HCT116 (cell line): ENCODE measurements around the gene C11orf98. TPM values are rescaled to one million over a fixed set of nuclear protein-coding genes. Genes with fewer than 3 reads are reported as not detected.

Experiments
- ATAC-seq: fragments of 200-7000 bp; cut with Tn5 transposase; 2 replicates; pipeline ENCODE4 v1.9.1; 2020; ENCODE audit warnings: mild to moderate bottlenecking, moderate library complexity
- BruUV-seq: library from RNA; stranded (reverse); fragments of 400-500 nt; replicated peaks from 2 replicates; lab custom pipeline; 2021; lab: Mats Ljungman, UMichigan
- CTCF ChIA-PET: fragments of 300-600 bp; sonication (Branson Sonifier 250); formaldehyde crosslinking; loops from one replicate; lab custom pipeline; 2021; ENCODE audit warnings: antibody characterized with exemption; lab: Charles Lee
- POLR2A ChIA-PET: fragments of 300-600, 350-600 bp; sonication (Branson Sonifier 250); formaldehyde crosslinking; loops from one replicate; lab custom pipeline; 2021; ENCODE audit warnings: antibody characterized with exemption; lab: Charles Lee
- RAD21 ChIA-PET, 2 experiments: fragments of 300-600 bp; sonication (Branson Sonifier 250); formaldehyde crosslinking; loops; one replicate each; lab custom pipeline; 2023; ENCODE audit warnings: low total read pairs in 2 of 2; ENCODE audit not compliant: uncharacterized antibody in 2 of 2, unreplicated experiment in 2 of 2, low non-redundant PET in 1 of 2; lab: Charles Lee
- DNase-seq: peaks from one replicate; pipeline ENCODE4 v3.0.0-alpha.2; 2010; ENCODE audit warnings: low read depth, low spot score
- H2AFZ ChIP-seq: fragments of 200-600 bp; shearing (Covaris generic), sonication (generic); 2 replicates; pipeline ENCODE4 v1.6.1; 2017; ENCODE audit warnings: low read depth, mixed run types, mixed read lengths, antibody characterized with exemption, low read length; ENCODE audit not compliant: poor library complexity, severe bottlenecking
- H3K27ac ChIP-seq: 2 replicates; pipeline ENCODE4 v1.5.1; 2012; ENCODE audit warnings: low read depth, low read length
- H3K27me3 ChIP-seq: fragments of 200-600 bp; sonication (generic); 2 replicates; pipeline ENCODE4 v1.6.1; 2016; ENCODE audit warnings: mixed run types, low read length, mixed read lengths; ENCODE audit not compliant: insufficient read depth
- H3K36me3 ChIP-seq, 2 experiments: fragments of 200-500 bp in 1 of 2; fragments of 200-600 bp in 1 of 2; sonication (Bioruptor generic) in 1 of 2; sonication (generic) in 1 of 2; 2 replicates each; pipeline versions ENCODE4 v1.5.1 to v1.6.1; 2014 to 2016; ENCODE audit warnings: low read length in 2 of 2, inconsistent platforms in 1 of 2, mixed read lengths in 1 of 2, mixed run types in 1 of 2; ENCODE audit not compliant: insufficient read depth in 2 of 2, control insufficient read depth in 1 of 2
- H3K4me1 ChIP-seq, 2 experiments: fragments of 200-600 bp in 1 of 2; sonication (generic) in 1 of 2; 2 replicates each; pipeline versions ENCODE4 v1.5.1 to v1.6.1; 2012 to 2017; ENCODE audit warnings: low read length in 2 of 2, inconsistent platforms in 1 of 2, mild to moderate bottlenecking in 1 of 2, mixed read lengths in 1 of 2, mixed run types in 1 of 2, moderate library complexity in 1 of 2; ENCODE audit not compliant: insufficient read depth in 2 of 2, control insufficient read depth in 1 of 2
- H3K4me2 ChIP-seq: fragments of 200-600 bp; sonication (generic); 2 replicates; pipeline ENCODE4 v1.6.1; 2017; ENCODE audit warnings: mixed run types, low read length, mixed read lengths
- H3K4me3 ChIP-seq, 2 experiments: fragments of 200-600 bp in 1 of 2; sonication (generic) in 1 of 2; replicated peaks in 1 of 2; 2 replicates each; pipeline ENCODE4 v1.5.1; 2011 to 2016; ENCODE audit warnings: low read length in 2 of 2, control low read depth in 1 of 2, low read depth in 1 of 2, mild to moderate bottlenecking in 1 of 2, mixed read lengths in 1 of 2, mixed run types in 1 of 2
- H3K79me2 ChIP-seq: fragments of 200-600 bp; sonication (generic); 2 replicates; pipeline ENCODE4 v1.6.1; 2017; ENCODE audit warnings: mild to moderate bottlenecking, mixed run types, low read length, moderate library complexity, mixed read lengths; ENCODE audit not compliant: insufficient read depth
- H3K9ac ChIP-seq: fragments of 200-600 bp; sonication (generic); 2 replicates; pipeline ENCODE4 v1.6.1; 2016; ENCODE audit warnings: low read length, mixed read lengths
- H3K9me2 ChIP-seq: fragments of 200-600 bp; sonication (generic), shearing (Covaris generic); 2 replicates; pipeline ENCODE4 v1.6.1; 2017; ENCODE audit warnings: mixed run types, mild to moderate bottlenecking, moderate library complexity; ENCODE audit not compliant: insufficient read depth
- H3K9me3 ChIP-seq, 2 experiments: fragments of 200-500 bp in 1 of 2; fragments of 200-600 bp in 1 of 2; sonication (Bioruptor generic) in 1 of 2; sonication (generic) in 1 of 2; 2 replicates each; pipeline ENCODE4 v1.6.1; 2014 to 2017; ENCODE audit warnings: low read length in 2 of 2, mixed read lengths in 2 of 2, inconsistent platforms in 1 of 2, low read depth in 1 of 2, mild to moderate bottlenecking in 1 of 2, mixed run types in 1 of 2, moderate library complexity in 1 of 2; ENCODE audit not compliant: control insufficient read depth in 1 of 2, insufficient read depth in 1 of 2
- H4K20me1 ChIP-seq: fragments of 200-600 bp; sonication (generic), shearing (Covaris generic); 2 replicates; pipeline ENCODE4 v1.6.1; 2017; ENCODE audit warnings: mixed run types, mild to moderate bottlenecking, moderate library complexity; ENCODE audit not compliant: insufficient read depth
- CEBPB ChIP-seq: IDR thresholded peaks from 2 replicates; pipeline ENCODE4 v1.6.1; 2012; ENCODE audit warnings: low read depth
- EGR1 ChIP-seq: IDR thresholded peaks from 2 replicates; pipeline ENCODE4 v1.6.1; 2012; ENCODE audit warnings: low read depth
- ELF1 ChIP-seq: IDR thresholded peaks from 2 replicates; pipeline ENCODE4 v1.6.1; 2012; ENCODE audit warnings: low read depth, borderline replicate concordance
- EZH2 ChIP-seq: fragments of 200-600 bp; sonication (generic); IDR thresholded peaks from 2 replicates; pipeline ENCODE4 v1.6.1; 2017; ENCODE audit warnings: antibody characterized with exemption, mixed run types
- EZH2phosphoT487 ChIP-seq: fragments of 200-600 bp; IDR thresholded peaks from 2 replicates; pipeline ENCODE4 v1.6.1; 2018; ENCODE audit warnings: antibody characterized with exemption, borderline replicate concordance
- FOSL1 ChIP-seq: IDR thresholded peaks from 2 replicates; pipeline ENCODE4 v1.6.1; 2012; ENCODE audit warnings: low read depth
- MAX ChIP-seq: IDR thresholded peaks from 2 replicates; pipeline ENCODE4 v1.6.1; 2012
- POLR2AphosphoS5 ChIP-seq: IDR thresholded peaks from 2 replicates; pipeline ENCODE4 v1.6.1; 2011; ENCODE audit warnings: mild to moderate bottlenecking, low read depth, low read length, moderate library complexity
- SIN3A ChIP-seq: IDR thresholded peaks from 2 replicates; pipeline ENCODE4 v1.6.1; 2012; ENCODE audit warnings: low read depth
- SRF ChIP-seq: IDR thresholded peaks from 2 replicates; pipeline ENCODE4 v1.6.1; 2012; ENCODE audit warnings: low read depth
- TCF7L2 ChIP-seq: IDR thresholded peaks from 2 replicates; pipeline ENCODE4 v1.7.0; 2011; ENCODE audit warnings: borderline replicate concordance, inconsistent platforms; ENCODE audit not compliant: insufficient read depth, insufficient read length; ENCODE audit errors: extremely low read depth
- YY1 ChIP-seq: IDR thresholded peaks from 2 replicates; pipeline ENCODE4 v1.6.1; 2011; ENCODE audit warnings: low read length, low read depth, moderate library complexity, mild to moderate bottlenecking; ENCODE audit not compliant: insufficient replicate concordance; ENCODE audit errors: extremely low read depth
- intact Hi-C: fragments of 100-400 bp; cut with micrococcal nuclease; formaldehyde crosslinking; loops from 2 replicates; pipeline ENCODE4 v1.10.0; 2022
- total RNA-seq: library from RNA; stranded (reverse); gene quantifications from one replicate; pipeline ENCODE4 v1.2.1, GENCODE V29; 2021; ENCODE audit not compliant: unreplicated experiment
- TF ChIP-seq, protein P1 (sequence below), 3 experiments: fragments of 200-600 bp in 1 of 3; sonication (generic) in 1 of 3; IDR thresholded peaks in 2 of 3; conservative IDR thresholded peaks in 1 of 3; 2 replicates each; pipeline ENCODE4 v1.5.1; 2012 to 2017; ENCODE audit warnings: low read depth in 2 of 3, low read length in 2 of 3, antibody characterized with exemption in 1 of 3, borderline replicate concordance in 1 of 3, control low read depth in 1 of 3, mild to moderate bottlenecking in 1 of 3, mixed read lengths in 1 of 3, mixed run types in 1 of 3, moderate library complexity in 1 of 3; ENCODE audit not compliant: insufficient read depth in 1 of 3
- TF ChIP-seq, protein P2 (sequence below): IDR thresholded peaks from 2 replicates; pipeline ENCODE4 v1.6.1; 2011; ENCODE audit warnings: mild to moderate bottlenecking, low read length, moderate library complexity; ENCODE audit not compliant: insufficient replicate concordance; ENCODE audit errors: extremely low read depth

Gene C11orf98
- total RNA-seq, 1 experiment from 2014 or later, result 121 TPM

- Histone ChIP-seq H3K27ac (peak overlapping the region; percentile 83), H3K27me3 (no peaks in the 10 kb centered on the region), H3K9ac (peak overlapping the region; percentile 93), H3K4me1 (peaks cover 28 to 45% of the 10 kb centered on the region in 2 experiments), H3K9me3 (no peaks in the 10 kb centered on the region), H3K36me3 (peaks cover 0 to 5% of the 10 kb centered on the region in 2 experiments; a peak in 2 of 4 replicates), H3K79me2 (peaks cover 13% of the 10 kb centered on the region), H2AFZ (no peak overlapping the region), H3K4me3 (peak overlapping the region in 1 of 2 experiments; percentile 32; a peak in 1 of 4 replicates), H3K4me2 (peak overlapping the region; percentile 87), H3K9me2 (no peaks in the 10 kb centered on the region), H4K20me1 (no peaks in the 10 kb centered on the region)
- ATAC-seq (peak; percentile 43), DNase-seq (no peak)
- BruUV-seq, result no TSS peak
- POLR2A ChIA-PET, result interaction anchor here (0.9 to 2.2 kb wide), 2 partner anchors 8 to 23 kb away, joined by 3 to 5 read pairs; partner anchors contain the start of genes B3GAT3 and TUT1
- intact Hi-C loops, result loop anchor here (5.0 kb wide), 1 partner anchor 33 kb away; the partner anchor contains the start of gene GANAB
- RAD21 ChIA-PET, result no interaction called here
- no peak for TF ChIP-seq CEBPB
- TF ChIP-seq MAX, result peak; percentile 88
- peak; percentile 66; the same call in 1 of the 2 replicates for TF ChIP-seq SIN3A
- CTCF ChIA-PET, result no interaction called here
Measured at GRCh38 chr11:62614275-62614674, 50.7 kb downstream of the C11orf98 start.

DNA sequence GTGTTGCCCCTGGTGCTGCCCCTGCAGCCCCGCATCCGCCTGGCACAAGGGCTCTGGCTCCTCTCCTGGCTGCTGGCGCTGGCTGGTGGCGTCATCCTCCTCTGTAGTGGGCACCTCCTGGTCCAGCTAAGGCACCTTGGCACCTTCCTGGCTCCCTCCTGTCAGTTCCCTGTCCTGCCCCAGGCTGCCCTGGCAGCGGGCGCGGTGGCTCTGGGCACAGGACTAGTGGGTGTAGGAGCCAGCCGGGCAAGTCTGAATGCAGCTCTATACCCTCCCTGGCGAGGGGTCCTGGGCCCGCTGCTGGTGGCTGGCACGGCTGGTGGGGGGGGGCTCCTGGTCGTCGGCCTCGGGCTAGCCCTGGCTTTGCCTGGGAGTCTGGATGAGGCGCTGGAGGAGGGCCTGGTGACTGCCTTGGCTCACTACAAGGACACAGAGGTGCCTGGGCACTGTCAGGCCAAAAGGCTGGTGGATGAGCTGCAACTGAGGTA is 51.7 kb downstream of the C11orf98 start:
- Histone ChIP-seq H3K36me3 (peaks cover 0 to 5% of the 10 kb centered on the region in 2 experiments; a peak in 2 of 4 replicates), H3K4me3 (no peak overlapping the region), H3K79me2 (peaks cover 13% of the 10 kb centered on the region), H3K4me2 (peak overlapping the region; percentile 87), H4K20me1 (no peaks in the 10 kb centered on the region), H3K27me3 (no peaks in the 10 kb centered on the region), H3K27ac (peak overlapping the region; percentile 83), H3K9me3 (no peaks in the 10 kb centered on the region), H3K9me2 (no peaks in the 10 kb centered on the region), H3K9ac (peak overlapping the region; percentile 93), H3K4me1 (peaks cover 28 to 45% of the 10 kb centered on the region in 2 experiments), H2AFZ (no peak overlapping the region)
- intact Hi-C loops, result loop anchor here (5.0 kb wide), 1 partner anchor 34 kb away; the partner anchor contains the start of gene GANAB
- no peak for ATAC-seq
- TF ChIP-seq, protein P1, sequence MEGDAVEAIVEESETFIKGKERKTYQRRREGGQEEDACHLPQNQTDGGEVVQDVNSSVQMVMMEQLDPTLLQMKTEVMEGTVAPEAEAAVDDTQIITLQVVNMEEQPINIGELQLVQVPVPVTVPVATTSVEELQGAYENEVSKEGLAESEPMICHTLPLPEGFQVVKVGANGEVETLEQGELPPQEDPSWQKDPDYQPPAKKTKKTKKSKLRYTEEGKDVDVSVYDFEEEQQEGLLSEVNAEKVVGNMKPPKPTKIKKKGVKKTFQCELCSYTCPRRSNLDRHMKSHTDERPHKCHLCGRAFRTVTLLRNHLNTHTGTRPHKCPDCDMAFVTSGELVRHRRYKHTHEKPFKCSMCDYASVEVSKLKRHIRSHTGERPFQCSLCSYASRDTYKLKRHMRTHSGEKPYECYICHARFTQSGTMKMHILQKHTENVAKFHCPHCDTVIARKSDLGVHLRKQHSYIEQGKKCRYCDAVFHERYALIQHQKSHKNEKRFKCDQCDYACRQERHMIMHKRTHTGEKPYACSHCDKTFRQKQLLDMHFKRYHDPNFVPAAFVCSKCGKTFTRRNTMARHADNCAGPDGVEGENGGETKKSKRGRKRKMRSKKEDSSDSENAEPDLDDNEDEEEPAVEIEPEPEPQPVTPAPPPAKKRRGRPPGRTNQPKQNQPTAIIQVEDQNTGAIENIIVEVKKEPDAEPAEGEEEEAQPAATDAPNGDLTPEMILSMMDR (IDR thresholded peaks at IDR 0.05 in 2 of 3, conservative IDR thresholded peaks at IDR 0.05 in 1 of 3; ENCODE audit: borderline replicate concordance in 1 of 3, insufficient read depth in 1 of 3, low read depth in 2 of 3, low read length in 2 of 3), result no peak
- TF ChIP-seq EGR1 (no peak), EZH2phosphoT487 (no peak), POLR2AphosphoS5 (no peak), EZH2 (no peak), SRF (no peak), TCF7L2 (no peak), ELF1 (no peak), MAX (no peak), YY1 (no peak), FOSL1 (no peak)
- TF ChIP-seq, protein P2, sequence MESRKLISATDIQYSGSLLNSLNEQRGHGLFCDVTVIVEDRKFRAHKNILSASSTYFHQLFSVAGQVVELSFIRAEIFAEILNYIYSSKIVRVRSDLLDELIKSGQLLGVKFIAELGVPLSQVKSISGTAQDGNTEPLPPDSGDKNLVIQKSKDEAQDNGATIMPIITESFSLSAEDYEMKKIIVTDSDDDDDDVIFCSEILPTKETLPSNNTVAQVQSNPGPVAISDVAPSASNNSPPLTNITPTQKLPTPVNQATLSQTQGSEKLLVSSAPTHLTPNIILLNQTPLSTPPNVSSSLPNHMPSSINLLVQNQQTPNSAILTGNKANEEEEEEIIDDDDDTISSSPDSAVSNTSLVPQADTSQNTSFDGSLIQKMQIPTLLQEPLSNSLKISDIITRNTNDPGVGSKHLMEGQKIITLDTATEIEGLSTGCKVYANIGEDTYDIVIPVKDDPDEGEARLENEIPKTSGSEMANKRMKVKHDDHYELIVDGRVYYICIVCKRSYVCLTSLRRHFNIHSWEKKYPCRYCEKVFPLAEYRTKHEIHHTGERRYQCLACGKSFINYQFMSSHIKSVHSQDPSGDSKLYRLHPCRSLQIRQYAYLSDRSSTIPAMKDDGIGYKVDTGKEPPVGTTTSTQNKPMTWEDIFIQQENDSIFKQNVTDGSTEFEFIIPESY, result no peak
- no TSS peak for BruUV-seq
- RAD21 ChIA-PET, result no interaction called here
- CTCF ChIA-PET, result interaction anchor here (2.8 kb wide), 1 partner anchor 8 kb away, joined by 16 read pairs; the partner anchor contains the start of gene B3GAT3
- no peak for DNase-seq
- POLR2A ChIA-PET, result interaction anchor here (2.2 kb wide), 1 partner anchor 8 kb away, joined by 5 read pairs; the partner anchor contains the start of gene B3GAT3
